Germinal center (tissue), 1 donor: Measurements from ENCODE around the gene MBNL3.
"Not testable (repeated sequence)": the region's sequence is repeated elsewhere in the genome, so short reads cannot be mapped to it uniquely, and the experiment has no call there.

Source experiments
- DNase-seq: peaks from one replicate; pipeline ENCODE4 v3.0.0; 2012; ENCODE audit warnings: mixed read lengths, low spot score

MBNL3 gene

GRCh38 chrX:132369617-132370326 is 119.1 kb downstream of the MBNL3 start:
- DNase-seq: no peak

- no peak for DNase-seq
Observed at GRCh38 chrX:132367984-132368383, 120.9 kb downstream of the MBNL3 start.

GRCh38 chrX:132367314-132367713 is 121.5 kb downstream of the MBNL3 start:
- no peak for DNase-seq

- no peak for DNase-seq
Observed at GRCh38 chrX:132365490-132365889, 123.3 kb downstream of the MBNL3 start.

GRCh38 chrX:132364313-132364712 is 124.5 kb downstream of the MBNL3 start:
- DNase-seq: no peak

- no peak for DNase-seq
Observed at GRCh38 chrX:132353430-132353829, 135.4 kb downstream of the MBNL3 start.

- no peak for DNase-seq
Observed at GRCh38 chrX:132336172-132336571, 152.7 kb downstream of the MBNL3 start.

- DNase-seq: no peak
Observed at GRCh38 chrX:132333351-132333750, 155.5 kb downstream of the MBNL3 start.

GRCh38 chrX:132331532-132331931 is 157.3 kb downstream of the MBNL3 start:
- DNase-seq: no peak

GRCh38 chrX:132331000-132331399 is 157.8 kb downstream of the MBNL3 start:
- DNase-seq: no peak

GRCh38 chrX:132330156-132330729 is 158.6 kb downstream of the MBNL3 start:
- DNase-seq: no peak

- DNase-seq: not testable (repeated sequence)
Observed at GRCh38 chrX:132326960-132327359, 161.9 kb downstream of the MBNL3 start.
